GM19372 (cell line): ENCODE results near the gene CHN1.

ENCODE experiments used
- ATAC-seq: cut with Tn5 transposase; IDR thresholded peaks from one replicate; pipeline ENCODE4 v1.9.1; 2021; ENCODE audit warnings: mild to moderate bottlenecking, low read depth, moderate library complexity; ENCODE audit not compliant: unreplicated experiment

Gene CHN1

GRCh38 chr2:174974131-174974530 lies 31.1 kb downstream of the CHN1 start:
- ATAC-seq, result no peak

- ATAC-seq, result no peak
These were observed 32.3 kb downstream of the CHN1 start for GRCh38 chr2:174972924-174973323.

- no peak for ATAC-seq
These were observed 33.1 kb downstream of the CHN1 start for GRCh38 chr2:174971868-174972781.

- no peak for ATAC-seq
These were observed 35.1 kb downstream of the CHN1 start for GRCh38 chr2:174970092-174970491.

- no peak for ATAC-seq
These were observed 36.0 kb downstream of the CHN1 start for GRCh38 chr2:174969091-174969734.

- ATAC-seq, result no peak
These were observed 37.4 kb downstream of the CHN1 start for GRCh38 chr2:174967691-174968260.

- no peak for ATAC-seq
These were observed 38.1 kb downstream of the CHN1 start for GRCh38 chr2:174967086-174967485.

GRCh38 chr2:174965992-174966744 lies 39.0 kb downstream of the CHN1 start:
- ATAC-seq, result no peak

GRCh38 chr2:174965551-174965950 lies 39.6 kb downstream of the CHN1 start:
- ATAC-seq, result no peak

- no peak for ATAC-seq
These were observed 40.8 kb downstream of the CHN1 start for GRCh38 chr2:174964404-174964803.

- no peak for ATAC-seq
These were observed 41.5 kb downstream of the CHN1 start for GRCh38 chr2:174963437-174964400.

- ATAC-seq, result no peak
These were observed 45.4 kb downstream of the CHN1 start for GRCh38 chr2:174959787-174960186.

GRCh38 chr2:174957050-174957449 lies 48.1 kb downstream of the CHN1 start:
- no peak for ATAC-seq

GRCh38 chr2:174952607-174953006 lies 52.6 kb downstream of the CHN1 start:
- no peak for ATAC-seq

GRCh38 chr2:174951745-174952144 lies 53.4 kb downstream of the CHN1 start:
- no peak for ATAC-seq

- no peak for ATAC-seq
These were observed 55.0 kb downstream of the CHN1 start for GRCh38 chr2:174949988-174950687.

- no peak for ATAC-seq
These were observed 59.5 kb downstream of the CHN1 start for GRCh38 chr2:174945601-174946260.

- ATAC-seq, result no peak
These were observed 66.1 kb downstream of the CHN1 start for GRCh38 chr2:174939046-174939445.

- no peak for ATAC-seq
These were observed 73.5 kb downstream of the CHN1 start for GRCh38 chr2:174931724-174932123.
